GM18907 (cell line): Measurements from ENCODE around the gene CERK.
"Not testable (repeated sequence)": the region's sequence is repeated elsewhere in the genome, so short reads cannot be mapped to it uniquely, and the experiment has no call there.

Experiments
- ATAC-seq: cut with Tn5 transposase; IDR thresholded peaks from one replicate; pipeline ENCODE4 v1.9.1; 2021; ENCODE audit warnings: mild to moderate bottlenecking, moderate library complexity; ENCODE audit not compliant: unreplicated experiment

The CERK gene

GRCh38 chr22:46737976-46738646 lies at the start of gene CERK:
Gene CERK, minus strand, starts transcription at chr22:46738252. Its CDS starts 104 bp downstream, at chr22:46738148.
- ATAC-seq, result peak; percentile 43

- ATAC-seq, result no peak
Observed at GRCh38 chr22:46783721-46784120, 45.7 kb upstream of the CERK start.

GRCh38 chr22:46782200-46782599 lies 44.1 kb upstream of the CERK start:
- ATAC-seq, result not testable (repeated sequence)

GRCh38 chr22:46781291-46781690 lies 43.2 kb upstream of the CERK start:
- no peak for ATAC-seq

GRCh38 chr22:46780453-46780852 lies 42.4 kb upstream of the CERK start:
- ATAC-seq, result no peak

GRCh38 chr22:46779651-46780050 lies 41.6 kb upstream of the CERK start:
- ATAC-seq, result no peak

- ATAC-seq, result no peak
Observed at GRCh38 chr22:46779023-46779422, 41.0 kb upstream of the CERK start.

- ATAC-seq, result no peak
Observed at GRCh38 chr22:46777609-46777970, 39.5 kb upstream of the CERK start.

GRCh38 chr22:46776876-46777608 lies 39.0 kb upstream of the CERK start:
- ATAC-seq, result no peak

- no peak for ATAC-seq
Observed at GRCh38 chr22:46775850-46776826, 38.1 kb upstream of the CERK start.

- ATAC-seq, result no peak
Observed at GRCh38 chr22:46774980-46775849, 37.2 kb upstream of the CERK start.

GRCh38 chr22:46774253-46774979 lies 36.4 kb upstream of the CERK start:
- ATAC-seq, result peak; percentile 46

GRCh38 chr22:46773076-46773475 lies 35.0 kb upstream of the CERK start:
- ATAC-seq, result no peak

- ATAC-seq, result no peak
Observed at GRCh38 chr22:46770726-46771125, 32.7 kb upstream of the CERK start.

GRCh38 chr22:46770151-46770641 lies 32.1 kb upstream of the CERK start:
- ATAC-seq, result no peak

GRCh38 chr22:46769706-46770105 lies 31.7 kb upstream of the CERK start:
- no peak for ATAC-seq

GRCh38 chr22:46769191-46769675 lies 31.2 kb upstream of the CERK start:
- no peak for ATAC-seq

- ATAC-seq, result no peak
Observed at GRCh38 chr22:46767249-46767985, 29.4 kb upstream of the CERK start.

GRCh38 chr22:46766611-46767010 lies 28.6 kb upstream of the CERK start:
- ATAC-seq, result no peak
